Mucosa of descending colon (tissue), 3 donors: ENCODE measurements around the gene GDI1. TPM values are rescaled to one million over a fixed set of nuclear protein-coding genes. Genes with fewer than 3 reads are reported as not detected.

Source experiments
- ATAC-seq: fragments of 200-7000 bp; cut with Tn5 transposase; one replicate; pipeline ENCODE4 v1.9.1; 2020; ENCODE audit warnings: mild to moderate bottlenecking, moderate library complexity
- DNase-seq, 3 donors: peaks; one replicate each; pipeline ENCODE4 v3.0.0-alpha.2; 2020
- H3K36me3 ChIP-seq: fragments of 200-600 bp; one replicate; pipeline ENCODE4 v1.8.0; 2021; ENCODE audit warnings: low read depth, mild to moderate bottlenecking
- H3K4me1 ChIP-seq: fragments of 200-600 bp; one replicate; pipeline ENCODE4 v1.8.0; 2021; ENCODE audit warnings: low read depth, mild to moderate bottlenecking
- H3K4me3 ChIP-seq: fragments of 200-600 bp; one replicate; pipeline ENCODE4 v1.8.0; 2021; ENCODE audit warnings: mild to moderate bottlenecking
- H3K9me3 ChIP-seq: fragments of 200-600 bp; one replicate; pipeline ENCODE4 v1.8.0; 2021; ENCODE audit warnings: mild to moderate bottlenecking
- CTCF ChIP-seq: fragments of 200-600 bp; IDR thresholded peaks from one replicate; pipeline ENCODE4 v1.8.0; 2022; ENCODE audit warnings: antibody characterized with exemption, mild to moderate bottlenecking
- intact Hi-C, 2 donors: fragments of 100-400 bp; cut with DNase I in 1 of 2; cut with micrococcal nuclease in 1 of 2; formaldehyde crosslinking; loops; one replicate each; pipeline versions ENCODE4 v1.11.0 to v1.11.1; 2022; cut with DNase I, micrococcal nuclease
- total RNA-seq, 3 donors: library from RNA; stranded (reverse); fragmentation: NEBNext Ultra II Directional in 2 of 3; extraction: Animal tissue kit (Norgen Biotek cat#: 25700) in 2 of 3; gene quantifications; one replicate each; pipeline versions ENCODE4 v1.2.1 to v1.2.4, GENCODE V29; 2021 to 2023
- donor health status: DM: no; HTN: no; CAD: no; lungs with moderate emphysema.
- donor health status: DM: no; HTN: no; CAD: no.
- donor health status: DM: no; HTN: yes; CAD: no.

Gene GDI1
- total RNA-seq, 3 donors from 2014 or later, result 67.1 to 117 (median 68.1) TPM

DNA sequence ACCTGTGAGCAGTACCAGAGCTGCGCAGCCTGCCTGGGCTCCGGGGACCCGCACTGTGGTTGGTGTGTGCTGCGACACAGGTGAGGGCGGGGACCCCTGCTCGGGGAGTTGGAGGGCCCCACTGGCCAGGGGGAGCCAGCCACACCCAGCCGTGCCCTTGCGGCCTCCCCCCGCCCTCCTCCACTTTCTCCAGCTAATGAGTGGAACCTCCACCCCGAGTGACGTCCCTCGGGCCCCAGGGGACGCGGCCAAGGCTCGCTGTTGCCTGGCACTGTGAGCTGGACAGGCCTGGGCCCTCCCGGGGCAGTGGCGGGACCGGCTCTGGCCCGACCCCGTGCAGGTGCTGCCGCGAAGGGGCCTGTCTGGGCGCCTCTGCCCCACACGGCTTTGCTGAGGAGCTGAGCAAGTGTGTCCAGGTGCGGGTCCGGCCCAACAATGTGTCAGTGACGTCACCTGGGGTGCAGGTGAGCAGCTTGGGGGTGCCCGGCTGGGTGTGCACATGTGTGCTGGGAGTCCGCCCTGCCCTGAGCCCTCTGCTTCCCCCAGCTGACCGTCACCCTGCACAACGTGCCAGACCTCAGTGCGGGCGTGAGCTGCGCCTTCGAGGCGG, 26.8 kb downstream of the GDI1 start:
- H3K4me1 ChIP-seq, result no peaks in the 10 kb centered on the region

DNA sequence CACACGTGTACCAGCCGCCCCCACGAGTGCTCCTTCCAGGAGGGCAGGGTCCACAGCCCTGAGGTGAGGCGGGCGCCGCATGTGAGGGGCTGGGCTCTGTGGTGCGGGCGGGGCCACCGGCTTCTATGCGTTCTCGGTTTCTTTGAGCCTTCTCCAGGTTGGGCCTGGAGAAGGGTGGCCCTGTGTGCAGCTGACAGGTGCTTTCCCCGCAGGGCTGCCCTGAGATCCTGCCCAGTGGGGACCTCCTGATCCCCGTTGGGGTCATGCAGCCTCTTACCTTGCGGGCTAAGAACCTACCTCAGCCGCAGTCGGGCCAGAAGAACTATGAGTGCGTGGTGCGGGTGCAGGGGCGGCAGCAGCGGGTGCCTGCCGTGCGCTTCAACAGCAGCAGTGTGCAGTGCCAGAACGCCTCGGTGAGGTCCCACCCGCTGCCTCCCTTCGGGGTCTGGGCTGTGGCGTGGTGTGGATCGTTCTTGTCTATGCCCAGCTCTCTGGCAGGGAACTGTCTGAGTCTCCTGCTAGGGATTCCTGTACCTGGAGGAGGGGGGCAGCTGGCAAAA, 27.9 kb downstream of the GDI1 start:
- no peak overlapping the region for H3K4me3 ChIP-seq
- no peaks in the 10 kb centered on the region for H3K4me1 ChIP-seq
- TF ChIP-seq CTCF, result no peak
- no peaks in the 10 kb centered on the region for H3K36me3 ChIP-seq
- intact Hi-C loops, result no loop called here
- ATAC-seq (no peak), DNase-seq (no peak)
- no peaks in the 10 kb centered on the region for H3K9me3 ChIP-seq

More for the DNA sequence above, 26.8 kb downstream of the GDI1 start:
- Histone ChIP-seq H3K4me3 (no peak overlapping the region), H3K36me3 (no peaks in the 10 kb centered on the region), H3K9me3 (no peaks in the 10 kb centered on the region)
- intact Hi-C loops, result no loop called here
- DNase-seq, result no peak
- ATAC-seq, result no peak
- TF ChIP-seq CTCF, result no peak

DNA sequence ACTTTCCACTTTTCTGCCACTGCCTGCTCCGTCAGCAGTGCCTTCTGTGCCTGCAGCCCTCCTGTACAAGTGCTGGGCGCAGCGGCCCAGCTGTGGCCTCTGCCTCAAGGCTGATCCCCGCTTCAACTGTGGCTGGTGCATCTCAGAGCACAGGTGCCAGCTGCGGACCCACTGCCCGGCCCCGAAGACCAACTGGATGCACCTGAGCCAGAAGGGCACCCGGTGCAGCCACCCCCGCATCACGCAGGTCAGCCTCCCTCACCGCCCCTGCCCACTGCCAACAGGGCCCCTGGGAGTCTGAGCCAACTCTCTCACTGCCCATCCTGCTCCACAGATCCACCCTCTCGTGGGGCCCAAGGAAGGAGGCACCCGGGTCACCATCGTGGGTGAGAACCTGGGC, 28.6 kb downstream of the GDI1 start:
- DNase-seq (no peak), ATAC-seq (no peak)
- Histone ChIP-seq H3K4me1 (no peaks in the 10 kb centered on the region), H3K9me3 (no peaks in the 10 kb centered on the region), H3K36me3 (no peaks in the 10 kb centered on the region), H3K4me3 (no peak overlapping the region)
- intact Hi-C loops, result no loop called here
- no peak for TF ChIP-seq CTCF

DNA sequence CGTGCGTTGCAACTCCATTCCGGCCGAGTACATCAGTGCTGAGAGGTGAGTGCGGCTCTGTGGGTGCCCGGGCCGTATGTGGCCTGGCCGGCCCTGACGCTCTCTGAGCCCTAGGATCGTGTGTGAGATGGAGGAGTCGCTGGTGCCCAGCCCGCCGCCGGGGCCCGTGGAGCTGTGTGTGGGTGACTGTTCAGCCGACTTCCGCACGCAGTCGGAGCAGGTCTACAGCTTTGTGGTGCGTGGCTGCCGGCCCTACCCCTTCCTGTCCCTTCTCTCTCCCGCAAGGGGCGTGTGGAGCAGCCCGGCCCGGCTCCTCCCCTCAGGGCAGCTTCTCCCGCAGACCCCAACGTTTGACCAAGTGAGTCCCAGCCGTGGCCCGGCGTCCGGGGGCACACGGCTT, 29.1 kb downstream of the GDI1 start:
- intact Hi-C loops, result no loop called here
- Histone ChIP-seq H3K4me1 (no peaks in the 10 kb centered on the region), H3K9me3 (no peaks in the 10 kb centered on the region), H3K36me3 (no peaks in the 10 kb centered on the region), H3K4me3 (no peak overlapping the region)
- no peak for TF ChIP-seq CTCF
- no peak for DNase-seq
- ATAC-seq, result no peak

- DNase-seq, result no peak
- no peak for TF ChIP-seq CTCF
- intact Hi-C loops, result no loop called here
- Histone ChIP-seq H3K4me1 (no peaks in the 10 kb centered on the region), H3K36me3 (no peaks in the 10 kb centered on the region), H3K9me3 (no peaks in the 10 kb centered on the region), H3K4me3 (no peak overlapping the region)
- ATAC-seq, result no peak
These were observed 30.0 kb downstream of the GDI1 start for GRCh38 chrX:154466907-154467306.
